GM23338 (cell line): ENCODE measurements around the gene RBP3. TPM values are rescaled to one million over a fixed set of nuclear protein-coding genes. Genes with fewer than 3 reads are reported as not detected.
A peak's percentile ranks its signal among the peaks of the same experiment; 100 is the strongest.

ENCODE experiments used
- ATAC-seq: fragments of 200-7000 bp; cut with Tn5 transposase; 3 replicates; pipeline ENCODE4 v1.9.1; 2020
- DNase-seq: peaks from one replicate; pipeline ENCODE4 v3.0.0-alpha.2; 2015; ENCODE audit warnings: low spot score
- H2AFZ ChIP-seq: fragments of 200-600 bp; sonication (generic); 2 replicates; pipeline ENCODE4 v1.8.0; 2016; ENCODE audit warnings: antibody characterized with exemption, mild to moderate bottlenecking, moderate library complexity
- H3F3A ChIP-seq: fragments of 200-600 bp; sonication (generic); replicated peaks from 2 replicates; pipeline ENCODE4 v1.8.0; 2017; ENCODE audit warnings: antibody characterized with exemption, mixed run types, low read depth
- H3K27ac ChIP-seq: fragments of 200-600 bp; sonication (generic); 2 replicates; pipeline ENCODE4 v1.6.1; 2016; ENCODE audit warnings: low read depth
- H3K27me3 ChIP-seq: fragments of 200-600 bp; sonication (generic); 2 replicates; pipeline ENCODE4 v1.8.0; 2016; ENCODE audit warnings: mild to moderate bottlenecking, mixed run types, moderate library complexity; ENCODE audit not compliant: insufficient read depth
- H3K36me3 ChIP-seq: fragments of 200-600 bp; sonication (generic); 2 replicates; pipeline ENCODE4 v1.8.0; 2016; ENCODE audit warnings: mild to moderate bottlenecking; ENCODE audit not compliant: insufficient read depth
- H3K4me1 ChIP-seq: fragments of 200-600 bp; sonication (generic); 2 replicates; pipeline ENCODE4 v1.8.0; 2016; ENCODE audit warnings: mild to moderate bottlenecking, moderate library complexity; ENCODE audit not compliant: insufficient read depth
- H3K4me2 ChIP-seq: fragments of 200-600 bp; sonication (generic); 2 replicates; pipeline ENCODE4 v1.7.1; 2017; ENCODE audit warnings: mixed run types
- H3K4me3 ChIP-seq: fragments of 200-600 bp; sonication (generic); 2 replicates; pipeline ENCODE4 v1.6.1; 2016; ENCODE audit warnings: mixed run types
- H3K79me2 ChIP-seq: fragments of 200-600 bp; sonication (generic); replicated peaks from 2 replicates; pipeline ENCODE4 v1.8.0; 2017; ENCODE audit warnings: mild to moderate bottlenecking; ENCODE audit not compliant: insufficient read depth
- H3K9me2 ChIP-seq: fragments of 200-600 bp; sonication (generic); 2 replicates; pipeline ENCODE4 v1.8.0; 2017; ENCODE audit not compliant: insufficient read depth
- H4K20me1 ChIP-seq: fragments of 200-600 bp; sonication (generic); replicated peaks from 2 replicates; pipeline ENCODE4 v1.8.0; 2017; ENCODE audit warnings: mild to moderate bottlenecking; ENCODE audit not compliant: insufficient read depth
- H3K27ac Mint-ChIP-seq: 2 replicates; pipeline ENCODE4 v1.8.0; 2020; ENCODE audit warnings: inconsistent platforms, mild to moderate bottlenecking, moderate library complexity, mixed read lengths
- H3K27me3 Mint-ChIP-seq: 3 replicates; pipeline ENCODE4 v1.8.0; 2022; ENCODE audit warnings: low read depth, mild to moderate bottlenecking, moderate library complexity, mixed read lengths, inconsistent platforms; ENCODE audit not compliant: insufficient read depth, poor library complexity
- H3K36me3 Mint-ChIP-seq: 3 replicates; pipeline ENCODE4 v1.8.0; 2021; ENCODE audit warnings: low read depth, mild to moderate bottlenecking, inconsistent platforms, moderate library complexity, mixed read lengths
- H3K4me1 Mint-ChIP-seq: 3 replicates; pipeline ENCODE4 v1.8.0; 2020; ENCODE audit warnings: mild to moderate bottlenecking, inconsistent platforms, mixed read lengths
- H3K4me3 Mint-ChIP-seq: 3 replicates; pipeline ENCODE4 v1.8.0; 2021; ENCODE audit warnings: moderate library complexity, mild to moderate bottlenecking, inconsistent platforms, mixed read lengths
- H3K9me3 Mint-ChIP-seq: 3 replicates; pipeline ENCODE4 v1.8.0; 2020; ENCODE audit warnings: moderate library complexity, mild to moderate bottlenecking, inconsistent platforms, mixed read lengths
- CREB1 ChIP-seq: fragments of 250-450 bp; sonication (Bioruptor Pico); IDR thresholded peaks from 2 replicates; pipeline ENCODE4 v1.5.0; 2020; ENCODE audit warnings: low read depth, mild to moderate bottlenecking, moderate library complexity
- CTCF ChIP-seq, 2 experiments: fragments of 200-600 bp in 1 of 2; sonication (generic) in 1 of 2; conservative IDR thresholded peaks; 2 replicates each; pipeline versions ENCODE4 v1.5.1 to v1.6.1; 2016 to 2017; ENCODE audit warnings: antibody characterized with exemption in 2 of 2, low read depth in 2 of 2, mild to moderate bottlenecking in 2 of 2, moderate library complexity in 1 of 2
- ETS1 ChIP-seq: IDR thresholded peaks from 2 replicates; pipeline ENCODE4 v1.6.1; 2016; ENCODE audit warnings: antibody characterized with exemption
- EZH2 ChIP-seq: fragments of 200-600 bp; sonication (generic); IDR thresholded peaks from one replicate; pipeline ENCODE4 v1.8.0; 2017; ENCODE audit warnings: antibody characterized with exemption, mild to moderate bottlenecking, low read depth; ENCODE audit not compliant: unreplicated experiment
- EZH2phosphoT487 ChIP-seq: fragments of 200-600 bp; sonication (generic); IDR thresholded peaks from one replicate; pipeline ENCODE4 v1.8.1; 2018; ENCODE audit warnings: antibody characterized with exemption; ENCODE audit not compliant: unreplicated experiment
- JUNB ChIP-seq: IDR thresholded peaks from one replicate; pipeline ENCODE4 v1.6.1; 2016; ENCODE audit warnings: antibody characterized with exemption; ENCODE audit not compliant: unreplicated experiment
- NANOG ChIP-seq: IDR thresholded peaks from 2 replicates; pipeline ENCODE4 v1.6.1; 2016; ENCODE audit warnings: antibody characterized with exemption, borderline replicate concordance
- POLR2AphosphoS5 ChIP-seq: IDR thresholded peaks from 2 replicates; pipeline ENCODE4 v1.6.1; 2016; ENCODE audit warnings: antibody characterized with exemption, low read depth
- REST ChIP-seq: IDR thresholded peaks from one replicate; pipeline ENCODE4 v1.6.1; 2018; ENCODE audit warnings: antibody characterized with exemption; ENCODE audit not compliant: unreplicated experiment
- STAT1 ChIP-seq: IDR thresholded peaks from one replicate; pipeline ENCODE4 v1.6.1; 2016; ENCODE audit warnings: antibody characterized with exemption; ENCODE audit not compliant: unreplicated experiment
- ZNF114 ChIP-seq: fragments of 250-450 bp; sonication (Bioruptor Pico); IDR thresholded peaks from 2 replicates; pipeline ENCODE4 v1.5.0; 2020; ENCODE audit warnings: mild to moderate bottlenecking, moderate library complexity
- ZNF331 ChIP-seq: fragments of 250-450 bp; sonication (Bioruptor Pico); IDR thresholded peaks from 2 replicates; pipeline ENCODE4 v1.5.0; 2020; ENCODE audit warnings: low read depth, mild to moderate bottlenecking, moderate library complexity
- ZNF462 ChIP-seq: fragments of 250-450 bp; sonication (Bioruptor Pico); IDR thresholded peaks from 2 replicates; pipeline ENCODE4 v1.5.0; 2020; ENCODE audit warnings: mild to moderate bottlenecking, moderate library complexity
- polyA plus RNA-seq: library from polyadenylated mRNA; unstranded; fragments of >200 nt; fragmentation: Nextera tagmentation; extraction: Ambion mirVana; gene quantifications from 2 replicates; pipeline ENCODE4 v1.2.1, GENCODE V29; 2016
- total RNA-seq: library from RNA; depleted of rRNA; stranded (reverse); fragments of >200 nt; shearing (Covaris generic); gene quantifications from 2 replicates; pipeline ENCODE4 v1.2.3, GENCODE V29; 2014

RBP3 gene
- total and polyA plus RNA-seq, 2 experiments from 2014 or later, result not detected

GRCh38 chr10:47381427-47382379 is 33.5 kb downstream of the RBP3 start:
- Histone ChIP-seq H3K27me3 (peaks cover 11% of the 10 kb centered on the region; the same call in 1 of the 2 replicates), H3K4me3 (no peak overlapping the region), H3K9me2 (no peaks in the 10 kb centered on the region; the same call in 1 of the 2 replicates), H2AFZ (no peak overlapping the region), H3F3A (0 out of 2 replicates have a peak, but pooled peaks cover 5% of the 10 kb centered on the region), H3K36me3 (no peaks in the 10 kb centered on the region), H4K20me1 (no peaks in the 10 kb centered on the region), H3K79me2 (no peaks in the 10 kb centered on the region), H3K27ac (no peak overlapping the region), H3K4me1 (peaks cover 29% of the 10 kb centered on the region), H3K4me2 (peak overlapping the region; percentile 94)
- TF ChIP-seq EZH2 (no peak), STAT1 (no peak), ZNF114 (no peak), JUNB (no peak), EZH2phosphoT487 (no peak), CREB1 (no peak), CTCF (conservative IDR thresholded peaks at IDR 0.05; ENCODE audit: low read depth in 2 of 2) (no peak), REST (no peak), ZNF462 (CRISPR knock-in tag) (no peak), ZNF331 (CRISPR knock-in tag) (no peak), ETS1 (no peak), POLR2AphosphoS5 (no peak), NANOG (no peak)
- DNase-seq, result no peak
- Mint-ChIP-seq H3K27ac (no peak overlapping the region), H3K36me3 (peaks cover 3% of the 10 kb centered on the region; the same call in 2 of the 3 replicates), H3K9me3 (peaks cover 13% of the 10 kb centered on the region; the same call in 2 of the 3 replicates), H3K4me3 (peak overlapping the region; percentile 39; the same call in 1 of the 3 replicates), H3K4me1 (peaks cover 40% of the 10 kb centered on the region), H3K27me3 (peaks cover 20% of the 10 kb centered on the region)
- no peak for ATAC-seq
